ENCODE results near the gene MN1.

MN1 gene

DNA sequence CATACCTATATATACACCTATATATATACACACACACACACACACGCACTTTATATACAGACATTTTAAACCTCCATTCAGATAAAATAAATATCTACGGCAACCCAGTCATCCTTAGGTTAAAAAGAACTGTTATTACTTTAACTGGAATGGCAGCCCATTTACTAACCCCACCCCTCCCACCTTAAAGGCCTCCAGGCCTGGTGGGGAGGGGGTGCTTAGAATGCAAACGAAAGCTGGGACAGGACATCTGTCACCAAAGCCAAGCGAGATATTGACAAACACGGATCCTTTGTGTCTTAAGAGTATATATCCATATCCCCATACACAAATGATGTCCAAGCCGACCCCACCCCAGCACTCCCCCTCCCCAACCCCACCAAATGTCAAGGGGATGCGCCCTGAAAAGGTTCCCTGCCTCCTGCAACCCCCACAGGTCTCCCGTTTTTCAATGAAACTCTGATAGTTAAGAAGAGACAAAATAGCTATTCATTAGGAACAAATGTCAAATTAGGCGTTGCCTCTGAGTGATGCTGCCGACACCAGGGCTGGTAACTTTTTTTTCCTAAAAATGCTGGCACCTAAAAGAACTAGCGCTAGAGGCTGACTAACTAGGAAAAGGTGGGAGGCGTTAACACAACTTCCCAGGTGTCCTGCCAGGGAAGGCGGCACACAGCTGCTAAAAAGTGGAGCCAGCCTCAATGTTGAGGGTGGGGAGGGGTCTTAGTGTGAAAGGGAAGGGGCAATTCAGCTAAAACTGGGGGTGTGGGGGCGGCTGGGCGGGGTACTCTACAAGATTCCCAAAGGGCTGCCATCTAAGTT, 5.6 kb downstream of the MN1 start:
- H3K4me2 ChIP-seq (ENCODE audit: low read length) = no peak overlapping the region
- H3K27ac ChIP-seq (ENCODE audit: low read depth, low read length) = no peak overlapping the region
- no peaks in the 10 kb centered on the region for H4K20me1 ChIP-seq (ENCODE audit: control insufficient read depth, insufficient read depth, low read depth, low read length)
- no peaks in the 10 kb centered on the region for H3K9me2 ChIP-seq (replicated peaks; ENCODE audit: control insufficient read depth, low read length)
- no peaks in the 10 kb centered on the region for H3K4me1 ChIP-seq (ENCODE audit: control insufficient read depth, low read length)
- no peaks in the 10 kb centered on the region for H3K79me2 ChIP-seq (ENCODE audit: control insufficient read depth, low read length)
- H3K9me3 ChIP-seq (ENCODE audit: control insufficient read depth, insufficient read depth, low read length) = no peaks in the 10 kb centered on the region
- no peak for TF ChIP-seq EZH2phosphoT487 (IDR thresholded peaks at IDR 0.05; ENCODE audit: borderline replicate concordance, low read length)
- TF ChIP-seq, protein P1, sequence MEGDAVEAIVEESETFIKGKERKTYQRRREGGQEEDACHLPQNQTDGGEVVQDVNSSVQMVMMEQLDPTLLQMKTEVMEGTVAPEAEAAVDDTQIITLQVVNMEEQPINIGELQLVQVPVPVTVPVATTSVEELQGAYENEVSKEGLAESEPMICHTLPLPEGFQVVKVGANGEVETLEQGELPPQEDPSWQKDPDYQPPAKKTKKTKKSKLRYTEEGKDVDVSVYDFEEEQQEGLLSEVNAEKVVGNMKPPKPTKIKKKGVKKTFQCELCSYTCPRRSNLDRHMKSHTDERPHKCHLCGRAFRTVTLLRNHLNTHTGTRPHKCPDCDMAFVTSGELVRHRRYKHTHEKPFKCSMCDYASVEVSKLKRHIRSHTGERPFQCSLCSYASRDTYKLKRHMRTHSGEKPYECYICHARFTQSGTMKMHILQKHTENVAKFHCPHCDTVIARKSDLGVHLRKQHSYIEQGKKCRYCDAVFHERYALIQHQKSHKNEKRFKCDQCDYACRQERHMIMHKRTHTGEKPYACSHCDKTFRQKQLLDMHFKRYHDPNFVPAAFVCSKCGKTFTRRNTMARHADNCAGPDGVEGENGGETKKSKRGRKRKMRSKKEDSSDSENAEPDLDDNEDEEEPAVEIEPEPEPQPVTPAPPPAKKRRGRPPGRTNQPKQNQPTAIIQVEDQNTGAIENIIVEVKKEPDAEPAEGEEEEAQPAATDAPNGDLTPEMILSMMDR (IDR thresholded peaks at IDR 0.05; ENCODE audit: low read depth, low read length, poor library complexity, severe bottlenecking) = no peak
- no peaks in the 10 kb centered on the region for H3K27me3 ChIP-seq (ENCODE audit: control insufficient read depth, low read length)
- H3K4me3 ChIP-seq (ENCODE audit: low read length) = no peak overlapping the region
- no peaks in the 10 kb centered on the region for H3F3A ChIP-seq (ENCODE audit: control insufficient read depth, insufficient read depth)
- H3K36me3 ChIP-seq (ENCODE audit: control insufficient read depth, low read length) = no peaks in the 10 kb centered on the region

GRCh38 chr22:27795053-27795452, 6.5 kb downstream of the MN1 start:
- H3K9me3 ChIP-seq (ENCODE audit: control insufficient read depth, insufficient read depth, low read length) = no peaks in the 10 kb centered on the region
- H3K9me2 ChIP-seq (replicated peaks; ENCODE audit: control insufficient read depth, low read length) = no peaks in the 10 kb centered on the region
- no peaks in the 10 kb centered on the region for H4K20me1 ChIP-seq (ENCODE audit: control insufficient read depth, insufficient read depth, low read depth, low read length)
- H3K27ac ChIP-seq (ENCODE audit: low read depth, low read length) = no peak overlapping the region
- no peaks in the 10 kb centered on the region for H3K79me2 ChIP-seq (ENCODE audit: control insufficient read depth, low read length)
- H3K36me3 ChIP-seq (ENCODE audit: control insufficient read depth, low read length) = no peaks in the 10 kb centered on the region
- no peak for TF ChIP-seq EZH2phosphoT487 (IDR thresholded peaks at IDR 0.05; ENCODE audit: borderline replicate concordance, low read length)
- TF ChIP-seq, protein P1 (IDR thresholded peaks at IDR 0.05; ENCODE audit: low read depth, low read length, poor library complexity, severe bottlenecking) = no peak
- no peaks in the 10 kb centered on the region for H3K27me3 ChIP-seq (ENCODE audit: control insufficient read depth, low read length)
- no peak overlapping the region for H3K4me3 ChIP-seq (ENCODE audit: low read length)
- H3F3A ChIP-seq (ENCODE audit: control insufficient read depth, insufficient read depth) = no peaks in the 10 kb centered on the region
- no peak overlapping the region for H3K4me2 ChIP-seq (ENCODE audit: low read length)
- H3K4me1 ChIP-seq (ENCODE audit: control insufficient read depth, low read length) = no peaks in the 10 kb centered on the region

GRCh38 chr22:27794226-27794625, 7.3 kb downstream of the MN1 start:
- Histone ChIP-seq H3K27me3 (ENCODE audit: control insufficient read depth, low read length) (no peaks in the 10 kb centered on the region), H3K4me3 (ENCODE audit: low read length) (no peak overlapping the region), H3K4me2 (ENCODE audit: low read length) (no peak overlapping the region), H3F3A (ENCODE audit: control insufficient read depth, insufficient read depth) (no peaks in the 10 kb centered on the region), H3K36me3 (ENCODE audit: control insufficient read depth, low read length) (no peaks in the 10 kb centered on the region), H4K20me1 (ENCODE audit: control insufficient read depth, insufficient read depth, low read depth, low read length) (no peaks in the 10 kb centered on the region), H3K9me2 (replicated peaks; ENCODE audit: control insufficient read depth, low read length) (no peaks in the 10 kb centered on the region), H3K4me1 (ENCODE audit: control insufficient read depth, low read length) (no peaks in the 10 kb centered on the region), H3K27ac (ENCODE audit: low read depth, low read length) (no peak overlapping the region), H3K9me3 (ENCODE audit: control insufficient read depth, insufficient read depth, low read length) (no peaks in the 10 kb centered on the region), H3K79me2 (ENCODE audit: control insufficient read depth, low read length) (no peaks in the 10 kb centered on the region)
- no peak for TF ChIP-seq EZH2phosphoT487 (IDR thresholded peaks at IDR 0.05; ENCODE audit: borderline replicate concordance, low read length)
- TF ChIP-seq, protein P1 (IDR thresholded peaks at IDR 0.05; ENCODE audit: low read depth, low read length, poor library complexity, severe bottlenecking) = no peak

Measured in DOHH2 (cell line).